GM13977 (cell line): ENCODE results near the gene PLEKHA6.

Source experiments
- DNase-seq: peaks from one replicate; pipeline ENCODE4 v3.0.0; 2012; ENCODE audit warnings: low spot score
- in situ Hi-C: fragments of 300-500 bp; cut with MboI; formaldehyde crosslinking; loops from one replicate; pipeline ENCODE4 v1.12.0; 2022; ENCODE audit warnings: low sequenced_read_pairs, low pct_unique_long_range_greater_than_20kb, mixed read lengths, inconsistent platforms; ENCODE audit not compliant: unreplicated experiment
- TF ChIP-seq, protein P1 (sequence below): IDR thresholded peaks from 2 replicates; pipeline ENCODE4 v1.5.1; 2012; ENCODE audit warnings: mild to moderate bottlenecking, control low read depth; ENCODE audit not compliant: insufficient read depth; ENCODE audit errors: extremely low read depth, missing control alignments

The PLEKHA6 gene, protein sequence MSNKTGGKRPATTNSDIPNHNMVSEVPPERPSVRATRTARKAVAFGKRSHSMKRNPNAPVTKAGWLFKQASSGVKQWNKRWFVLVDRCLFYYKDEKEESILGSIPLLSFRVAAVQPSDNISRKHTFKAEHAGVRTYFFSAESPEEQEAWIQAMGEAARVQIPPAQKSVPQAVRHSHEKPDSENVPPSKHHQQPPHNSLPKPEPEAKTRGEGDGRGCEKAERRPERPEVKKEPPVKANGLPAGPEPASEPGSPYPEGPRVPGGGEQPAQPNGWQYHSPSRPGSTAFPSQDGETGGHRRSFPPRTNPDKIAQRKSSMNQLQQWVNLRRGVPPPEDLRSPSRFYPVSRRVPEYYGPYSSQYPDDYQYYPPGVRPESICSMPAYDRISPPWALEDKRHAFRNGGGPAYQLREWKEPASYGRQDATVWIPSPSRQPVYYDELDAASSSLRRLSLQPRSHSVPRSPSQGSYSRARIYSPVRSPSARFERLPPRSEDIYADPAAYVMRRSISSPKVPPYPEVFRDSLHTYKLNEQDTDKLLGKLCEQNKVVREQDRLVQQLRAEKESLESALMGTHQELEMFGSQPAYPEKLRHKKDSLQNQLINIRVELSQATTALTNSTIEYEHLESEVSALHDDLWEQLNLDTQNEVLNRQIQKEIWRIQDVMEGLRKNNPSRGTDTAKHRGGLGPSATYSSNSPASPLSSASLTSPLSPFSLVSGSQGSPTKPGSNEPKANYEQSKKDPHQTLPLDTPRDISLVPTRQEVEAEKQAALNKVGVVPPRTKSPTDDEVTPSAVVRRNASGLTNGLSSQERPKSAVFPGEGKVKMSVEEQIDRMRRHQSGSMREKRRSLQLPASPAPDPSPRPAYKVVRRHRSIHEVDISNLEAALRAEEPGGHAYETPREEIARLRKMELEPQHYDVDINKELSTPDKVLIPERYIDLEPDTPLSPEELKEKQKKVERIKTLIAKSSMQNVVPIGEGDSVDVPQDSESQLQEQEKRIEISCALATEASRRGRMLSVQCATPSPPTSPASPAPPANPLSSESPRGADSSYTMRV

DNA sequence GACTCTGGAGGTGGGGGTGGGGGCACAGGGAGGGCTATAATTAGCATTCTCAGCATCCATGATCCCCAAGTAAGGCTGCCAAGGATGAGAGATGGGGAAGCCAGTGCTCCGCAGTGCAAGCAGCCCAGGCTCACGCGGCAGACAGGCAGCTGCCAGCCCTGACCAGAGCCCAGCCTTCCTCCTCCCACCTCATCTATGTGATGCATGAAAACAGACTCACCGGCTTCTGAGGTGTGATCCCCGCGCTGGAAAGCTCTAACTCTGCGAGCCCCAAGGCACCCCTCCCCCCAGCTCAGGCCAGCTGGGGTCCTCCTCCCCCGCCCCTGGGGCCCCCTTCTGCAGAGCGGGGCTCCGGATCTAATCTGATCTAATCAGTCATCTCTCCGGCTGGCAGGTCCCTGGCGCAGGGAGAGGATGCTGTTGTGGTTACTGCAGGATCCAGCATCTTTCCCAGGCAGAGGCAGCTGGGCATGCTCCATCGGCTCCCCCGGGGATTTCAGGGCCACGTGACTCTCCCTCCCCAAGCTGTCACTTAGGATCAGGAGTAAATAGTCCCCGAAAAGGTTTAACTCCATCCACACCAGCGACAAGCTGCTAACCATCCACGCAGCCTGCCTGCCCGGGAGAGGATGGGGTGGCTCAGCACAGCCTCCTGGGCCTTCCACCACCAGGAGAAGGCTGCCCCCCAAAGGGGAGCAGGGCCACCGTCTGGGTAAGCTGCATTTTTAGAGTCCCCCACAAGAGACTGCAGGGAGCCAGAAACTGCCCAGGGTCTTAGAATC lies at the start of gene PLEKHA6:
Gene PLEKHA6 (minus strand): TSS at position 456 of the 782 bp plus-strand sequence. CDS start 86,202 bp downstream, outside the sequence.
- no peak for DNase-seq

GRCh38 chr1:204409123-204409522 lies 49.4 kb upstream of the PLEKHA6 start:
- in situ Hi-C loops, result no loop called here
- TF ChIP-seq, protein P1, sequence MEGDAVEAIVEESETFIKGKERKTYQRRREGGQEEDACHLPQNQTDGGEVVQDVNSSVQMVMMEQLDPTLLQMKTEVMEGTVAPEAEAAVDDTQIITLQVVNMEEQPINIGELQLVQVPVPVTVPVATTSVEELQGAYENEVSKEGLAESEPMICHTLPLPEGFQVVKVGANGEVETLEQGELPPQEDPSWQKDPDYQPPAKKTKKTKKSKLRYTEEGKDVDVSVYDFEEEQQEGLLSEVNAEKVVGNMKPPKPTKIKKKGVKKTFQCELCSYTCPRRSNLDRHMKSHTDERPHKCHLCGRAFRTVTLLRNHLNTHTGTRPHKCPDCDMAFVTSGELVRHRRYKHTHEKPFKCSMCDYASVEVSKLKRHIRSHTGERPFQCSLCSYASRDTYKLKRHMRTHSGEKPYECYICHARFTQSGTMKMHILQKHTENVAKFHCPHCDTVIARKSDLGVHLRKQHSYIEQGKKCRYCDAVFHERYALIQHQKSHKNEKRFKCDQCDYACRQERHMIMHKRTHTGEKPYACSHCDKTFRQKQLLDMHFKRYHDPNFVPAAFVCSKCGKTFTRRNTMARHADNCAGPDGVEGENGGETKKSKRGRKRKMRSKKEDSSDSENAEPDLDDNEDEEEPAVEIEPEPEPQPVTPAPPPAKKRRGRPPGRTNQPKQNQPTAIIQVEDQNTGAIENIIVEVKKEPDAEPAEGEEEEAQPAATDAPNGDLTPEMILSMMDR, result no peak
- DNase-seq, result no peak

More for the DNA sequence above, at the start of gene PLEKHA6:
- TF ChIP-seq, protein P1, result no peak
- in situ Hi-C loops, result no loop called here

GRCh38 chr1:204408602-204409001 lies 48.9 kb upstream of the PLEKHA6 start:
- in situ Hi-C loops, result no loop called here
- DNase-seq, result no peak
- TF ChIP-seq, protein P1, result no peak

- in situ Hi-C loops, result no loop called here
- TF ChIP-seq, protein P1, result no peak
- DNase-seq, result no peak
Observed at GRCh38 chr1:204408074-204408507, 48.4 kb upstream of the PLEKHA6 start.

DNA sequence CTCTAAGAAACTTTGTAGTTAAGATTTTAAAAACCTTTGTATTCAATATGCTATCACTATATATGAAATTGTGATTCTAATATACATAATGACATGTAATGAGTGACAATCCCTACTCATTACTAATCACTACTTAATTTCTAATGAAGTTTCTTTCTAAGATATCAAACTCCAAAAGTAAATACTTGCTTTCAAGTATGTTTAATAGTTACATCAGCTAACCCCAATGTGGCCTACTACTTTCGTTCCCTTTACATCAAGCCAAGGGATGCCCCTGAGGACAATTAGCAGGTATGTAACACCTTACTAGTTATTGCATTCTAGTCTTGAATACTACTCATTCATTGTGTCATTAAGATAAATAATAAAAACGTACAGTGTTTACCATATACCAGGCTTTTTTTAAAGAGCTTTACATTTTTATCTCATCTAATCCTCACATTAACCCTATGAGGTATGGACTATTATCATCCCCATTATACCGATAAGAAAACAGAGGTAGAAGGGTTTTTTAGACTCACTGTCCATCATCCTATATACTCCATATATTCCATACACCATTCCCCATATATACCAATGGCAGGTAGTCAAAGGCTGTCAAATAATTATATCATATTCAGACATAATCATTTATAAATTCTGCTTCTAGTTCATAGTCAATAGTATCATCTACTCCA lies 47.7 kb upstream of the PLEKHA6 start:
- in situ Hi-C loops, result no loop called here
- TF ChIP-seq, protein P1, result no peak
- DNase-seq, result no peak
